HCT116 (cell line): ENCODE measurements around the gene SLX9.

ENCODE experiments used
- POLR2AphosphoS5 ChIP-seq: IDR thresholded peaks from 2 replicates; pipeline ENCODE4 v1.6.1; 2011; ENCODE audit warnings: mild to moderate bottlenecking, low read depth, low read length, moderate library complexity
- RAD21 ChIP-seq: IDR thresholded peaks from 2 replicates; pipeline ENCODE4 v1.6.1; 2012; ENCODE audit warnings: low read depth, mild to moderate bottlenecking
- SIN3A ChIP-seq: IDR thresholded peaks from 2 replicates; pipeline ENCODE4 v1.6.1; 2012; ENCODE audit warnings: low read depth
- ZNF274 ChIP-seq: fragments of 200-500 bp; sonication (Bioruptor generic); IDR thresholded peaks from 2 replicates; pipeline ENCODE4 v1.6.1; 2014; ENCODE audit warnings: mild to moderate bottlenecking, low read depth, low read length, inconsistent platforms
- TF ChIP-seq, protein P1 (sequence below), 3 experiments: fragments of 200-600 bp in 1 of 3; sonication (generic) in 1 of 3; IDR thresholded peaks in 2 of 3; conservative IDR thresholded peaks in 1 of 3; 2 replicates each; pipeline ENCODE4 v1.5.1; 2012 to 2017; ENCODE audit warnings: low read depth in 2 of 3, low read length in 2 of 3, antibody characterized with exemption in 1 of 3, borderline replicate concordance in 1 of 3, control low read depth in 1 of 3, mild to moderate bottlenecking in 1 of 3, mixed read lengths in 1 of 3, mixed run types in 1 of 3, moderate library complexity in 1 of 3; ENCODE audit not compliant: insufficient read depth in 1 of 3

- TF ChIP-seq, protein P1, sequence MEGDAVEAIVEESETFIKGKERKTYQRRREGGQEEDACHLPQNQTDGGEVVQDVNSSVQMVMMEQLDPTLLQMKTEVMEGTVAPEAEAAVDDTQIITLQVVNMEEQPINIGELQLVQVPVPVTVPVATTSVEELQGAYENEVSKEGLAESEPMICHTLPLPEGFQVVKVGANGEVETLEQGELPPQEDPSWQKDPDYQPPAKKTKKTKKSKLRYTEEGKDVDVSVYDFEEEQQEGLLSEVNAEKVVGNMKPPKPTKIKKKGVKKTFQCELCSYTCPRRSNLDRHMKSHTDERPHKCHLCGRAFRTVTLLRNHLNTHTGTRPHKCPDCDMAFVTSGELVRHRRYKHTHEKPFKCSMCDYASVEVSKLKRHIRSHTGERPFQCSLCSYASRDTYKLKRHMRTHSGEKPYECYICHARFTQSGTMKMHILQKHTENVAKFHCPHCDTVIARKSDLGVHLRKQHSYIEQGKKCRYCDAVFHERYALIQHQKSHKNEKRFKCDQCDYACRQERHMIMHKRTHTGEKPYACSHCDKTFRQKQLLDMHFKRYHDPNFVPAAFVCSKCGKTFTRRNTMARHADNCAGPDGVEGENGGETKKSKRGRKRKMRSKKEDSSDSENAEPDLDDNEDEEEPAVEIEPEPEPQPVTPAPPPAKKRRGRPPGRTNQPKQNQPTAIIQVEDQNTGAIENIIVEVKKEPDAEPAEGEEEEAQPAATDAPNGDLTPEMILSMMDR (IDR thresholded peaks at IDR 0.05 in 2 of 3, conservative IDR thresholded peaks at IDR 0.05 in 1 of 3; ENCODE audit: borderline replicate concordance in 1 of 3, insufficient read depth in 1 of 3, low read depth in 2 of 3, low read length in 2 of 3), result no peak
- TF ChIP-seq RAD21 (no peak), POLR2AphosphoS5 (no peak), SIN3A (no peak), ZNF274 (no peak)
Measured at GRCh38 chr21:44933918-44934260, 5.9 kb upstream of the SLX9 start.
